ENCODE measurements around the gene KCNH8.
A peak's percentile ranks its signal among the peaks of the same experiment; 100 is the strongest.

Gene KCNH8

GRCh38 chr3:19110335-19110895 is 37.9 kb upstream of the KCNH8 start:
- H3K4me3 ChIP-seq (ENCODE audit: insufficient read length, low read depth) = no peak overlapping the region
- H3K27me3 ChIP-seq (ENCODE audit: insufficient read depth, insufficient read length) = no peaks in the 10 kb centered on the region
- H3K9me3 ChIP-seq (ENCODE audit: insufficient read depth, low read length) = peaks cover 24% of the 10 kb centered on the region
- DNase-seq (ENCODE audit: low read depth, low spot score) = no peak
- no peak for TF ChIP-seq YY1 (IDR thresholded peaks at IDR 0.05; ENCODE audit: insufficient read depth, insufficient read length)
- TF ChIP-seq SUZ12 (IDR thresholded peaks at IDR 0.05; ENCODE audit: extremely low read depth, insufficient read depth, insufficient read length) = no peak
- no peak for TF ChIP-seq ZNF274 (IDR thresholded peaks at IDR 0.05; ENCODE audit: low read depth, low read length)
- no peak overlapping the region for H3K9ac ChIP-seq (ENCODE audit: insufficient read length, low read depth)
- H3K4me1 ChIP-seq (ENCODE audit: insufficient read depth, insufficient read length) = no peaks in the 10 kb centered on the region
- H3K36me3 ChIP-seq (ENCODE audit: insufficient read depth, insufficient read length, low read length) = peaks cover 7% of the 10 kb centered on the region

GRCh38 chr3:19114461-19114860 is 33.8 kb upstream of the KCNH8 start:
- Histone ChIP-seq H3K4me1 (ENCODE audit: insufficient read depth, insufficient read length) (no peaks in the 10 kb centered on the region), H3K36me3 (ENCODE audit: insufficient read depth, insufficient read length, low read length) (no peaks in the 10 kb centered on the region), H3K27me3 (ENCODE audit: insufficient read depth, insufficient read length) (no peaks in the 10 kb centered on the region), H3K9ac (ENCODE audit: insufficient read length, low read depth) (no peak overlapping the region), H3K4me3 (ENCODE audit: insufficient read length, low read depth) (no peak overlapping the region), H3K9me3 (ENCODE audit: insufficient read depth, low read length) (peaks cover 13% of the 10 kb centered on the region; the same call in 1 of the 2 replicates)
- DNase-seq (ENCODE audit: low read depth, low spot score) = no peak
- TF ChIP-seq YY1 (IDR thresholded peaks at IDR 0.05; ENCODE audit: insufficient read depth, insufficient read length) (no peak), SUZ12 (IDR thresholded peaks at IDR 0.05; ENCODE audit: extremely low read depth, insufficient read depth, insufficient read length) (no peak), ZNF274 (IDR thresholded peaks at IDR 0.05; ENCODE audit: low read depth, low read length) (no peak)

DNA sequence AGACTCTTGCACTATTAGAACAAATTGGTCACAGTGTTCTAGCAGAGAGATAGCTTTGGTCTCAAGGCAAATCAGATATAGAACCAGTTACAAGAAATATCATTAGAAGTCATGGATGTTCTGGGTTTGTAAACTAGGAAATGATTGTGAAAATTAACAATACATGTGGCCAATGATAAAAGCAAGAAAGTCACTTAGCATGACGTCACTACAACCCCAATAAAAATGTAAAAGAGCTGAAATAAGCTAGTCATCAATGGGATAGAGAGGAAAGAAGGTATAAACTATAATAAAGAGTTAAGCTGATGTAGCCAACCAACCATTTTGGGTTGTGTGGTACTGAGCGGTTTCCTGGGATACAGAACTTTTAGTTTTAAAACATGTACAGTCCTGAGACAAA is 32.1 kb upstream of the KCNH8 start:
- peaks cover 13% of the 10 kb centered on the region; the same call in 1 of the 2 replicates for H3K9me3 ChIP-seq (ENCODE audit: insufficient read depth, low read length)
- H3K4me3 ChIP-seq (ENCODE audit: insufficient read length, low read depth) = no peak overlapping the region
- no peak for TF ChIP-seq ZNF274 (IDR thresholded peaks at IDR 0.05; ENCODE audit: low read depth, low read length)
- TF ChIP-seq YY1 (IDR thresholded peaks at IDR 0.05; ENCODE audit: insufficient read depth, insufficient read length) = no peak
- no peak for TF ChIP-seq SUZ12 (IDR thresholded peaks at IDR 0.05; ENCODE audit: extremely low read depth, insufficient read depth, insufficient read length)
- H3K9ac ChIP-seq (ENCODE audit: insufficient read length, low read depth) = no peak overlapping the region
- no peaks in the 10 kb centered on the region for H3K4me1 ChIP-seq (ENCODE audit: insufficient read depth, insufficient read length)
- H3K36me3 ChIP-seq (ENCODE audit: insufficient read depth, insufficient read length, low read length) = no peaks in the 10 kb centered on the region
- H3K27me3 ChIP-seq (ENCODE audit: insufficient read depth, insufficient read length) = no peaks in the 10 kb centered on the region
- DNase-seq (ENCODE audit: low read depth, low spot score) = no peak

GRCh38 chr3:19124752-19125151 is 23.6 kb upstream of the KCNH8 start:
- no peak for DNase-seq (ENCODE audit: low read depth, low spot score)
- H3K27me3 ChIP-seq (ENCODE audit: insufficient read depth, insufficient read length) = no peaks in the 10 kb centered on the region
- no peaks in the 10 kb centered on the region for H3K9me3 ChIP-seq (ENCODE audit: insufficient read depth, low read length)
- no peak overlapping the region for H3K4me3 ChIP-seq (ENCODE audit: insufficient read length, low read depth)
- H3K36me3 ChIP-seq (ENCODE audit: insufficient read depth, insufficient read length, low read length) = no peaks in the 10 kb centered on the region
- TF ChIP-seq YY1 (IDR thresholded peaks at IDR 0.05; ENCODE audit: insufficient read depth, insufficient read length) (no peak), SUZ12 (IDR thresholded peaks at IDR 0.05; ENCODE audit: extremely low read depth, insufficient read depth, insufficient read length) (no peak), ZNF274 (IDR thresholded peaks at IDR 0.05; ENCODE audit: low read depth, low read length) (no peak)
- no peaks in the 10 kb centered on the region for H3K4me1 ChIP-seq (ENCODE audit: insufficient read depth, insufficient read length)
- H3K9ac ChIP-seq (ENCODE audit: insufficient read length, low read depth) = no peak overlapping the region

DNA sequence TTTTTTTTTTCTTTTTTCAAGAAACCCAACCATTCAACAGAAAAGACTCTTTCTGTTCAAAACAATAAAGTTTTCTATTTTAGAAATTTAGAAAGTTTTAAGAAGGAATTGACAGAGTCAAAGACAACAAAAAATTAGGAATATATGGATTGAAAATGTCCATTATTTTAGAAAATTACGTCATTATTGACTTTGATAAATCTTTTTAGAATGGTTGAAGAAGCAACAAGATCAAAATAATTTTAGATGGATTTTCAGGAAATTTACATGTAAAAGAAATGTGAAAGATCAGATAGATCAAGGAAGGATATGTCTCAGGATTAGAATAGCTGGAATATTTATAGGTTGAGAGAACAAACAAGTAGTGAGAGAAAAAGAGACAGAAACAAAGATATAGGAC is 8.4 kb upstream of the KCNH8 start:
- no peak for TF ChIP-seq ZNF274 (IDR thresholded peaks at IDR 0.05; ENCODE audit: low read depth, low read length)
- TF ChIP-seq YY1 (IDR thresholded peaks at IDR 0.05; ENCODE audit: insufficient read depth, insufficient read length) = no peak
- TF ChIP-seq SUZ12 (IDR thresholded peaks at IDR 0.05; ENCODE audit: extremely low read depth, insufficient read depth, insufficient read length) = no peak

GRCh38 chr3:19146685-19147650 is 1.3 kb upstream of the KCNH8 start:
- H3K4me3 ChIP-seq (ENCODE audit: insufficient read length, low read depth) = peak overlapping the region; percentile 77
- peak; percentile 71 for DNase-seq (ENCODE audit: low read depth, low spot score)
- TF ChIP-seq YY1 (IDR thresholded peaks at IDR 0.05; ENCODE audit: insufficient read depth, insufficient read length) (no peak), SUZ12 (IDR thresholded peaks at IDR 0.05; ENCODE audit: extremely low read depth, insufficient read depth, insufficient read length) (no peak), ZNF274 (IDR thresholded peaks at IDR 0.05; ENCODE audit: low read depth, low read length) (no peak)

More for the DNA sequence above, 8.4 kb upstream of the KCNH8 start:
- Histone ChIP-seq H3K4me3 (ENCODE audit: insufficient read length, low read depth) (no peak overlapping the region), H3K4me1 (ENCODE audit: insufficient read depth, insufficient read length) (no peaks in the 10 kb centered on the region), H3K27me3 (ENCODE audit: insufficient read depth, insufficient read length) (no peaks in the 10 kb centered on the region), H3K9ac (ENCODE audit: insufficient read length, low read depth) (no peak overlapping the region), H3K36me3 (ENCODE audit: insufficient read depth, insufficient read length, low read length) (no peaks in the 10 kb centered on the region), H3K9me3 (ENCODE audit: insufficient read depth, low read length) (no peaks in the 10 kb centered on the region)
- DNase-seq (ENCODE audit: low read depth, low spot score) = no peak

DNA sequence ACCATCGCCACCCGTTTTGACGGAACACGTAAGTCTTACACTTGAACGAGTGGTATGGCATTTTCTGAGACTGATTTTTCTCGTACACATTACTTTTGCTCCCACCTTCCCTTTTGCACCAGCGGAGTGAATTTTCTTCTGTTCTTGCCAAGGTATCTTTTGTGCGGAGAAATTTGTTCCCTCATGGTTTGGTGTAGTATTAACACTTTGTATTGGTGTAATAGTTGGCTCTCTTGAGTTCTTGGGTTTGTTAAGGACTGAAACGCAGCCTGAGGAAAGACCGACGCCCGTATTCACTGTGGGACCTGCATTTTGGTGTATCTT is 420 bp downstream of the KCNH8 start:
- TF ChIP-seq YY1 (IDR thresholded peaks at IDR 0.05; ENCODE audit: insufficient read depth, insufficient read length) = no peak
- TF ChIP-seq SUZ12 (IDR thresholded peaks at IDR 0.05; ENCODE audit: extremely low read depth, insufficient read depth, insufficient read length) = no peak
- no peak for TF ChIP-seq ZNF274 (IDR thresholded peaks at IDR 0.05; ENCODE audit: low read depth, low read length)
- DNase-seq (ENCODE audit: low read depth, low spot score) = no peak
- H3K9me3 ChIP-seq (ENCODE audit: insufficient read depth, low read length) = no peaks in the 10 kb centered on the region
- no peaks in the 10 kb centered on the region for H3K36me3 ChIP-seq (ENCODE audit: insufficient read depth, insufficient read length, low read length)
- H3K4me3 ChIP-seq (ENCODE audit: insufficient read length, low read depth) = peak overlapping the region; percentile 72
- peak overlapping the region; percentile 66 for H3K9ac ChIP-seq (ENCODE audit: insufficient read length, low read depth)
- peaks cover 16% of the 10 kb centered on the region for H3K27me3 ChIP-seq (ENCODE audit: insufficient read depth, insufficient read length)
- no peaks in the 10 kb centered on the region for H3K4me1 ChIP-seq (ENCODE audit: insufficient read depth, insufficient read length)

More at GRCh38 chr3:19146685-19147650, 1.3 kb upstream of the KCNH8 start:
- Histone ChIP-seq H3K9me3 (ENCODE audit: insufficient read depth, low read length) (no peaks in the 10 kb centered on the region), H3K27me3 (ENCODE audit: insufficient read depth, insufficient read length) (peaks cover 16% of the 10 kb centered on the region), H3K9ac (ENCODE audit: insufficient read length, low read depth) (peak overlapping the region; percentile 89), H3K4me1 (ENCODE audit: insufficient read depth, insufficient read length) (no peaks in the 10 kb centered on the region), H3K36me3 (ENCODE audit: insufficient read depth, insufficient read length, low read length) (no peaks in the 10 kb centered on the region)

All from NT2/D1 (cell line).